ENCODE data around the gene PPP1R7. TPM values are rescaled to one million over a fixed set of nuclear protein-coding genes. Genes with fewer than 3 reads are reported as not detected.

Gene PPP1R7
- total and polyA plus RNA-seq, 2 of the 4 experiments (the other 2 are of a cell fraction) = 60.8 to 70.0 TPM

DNA sequence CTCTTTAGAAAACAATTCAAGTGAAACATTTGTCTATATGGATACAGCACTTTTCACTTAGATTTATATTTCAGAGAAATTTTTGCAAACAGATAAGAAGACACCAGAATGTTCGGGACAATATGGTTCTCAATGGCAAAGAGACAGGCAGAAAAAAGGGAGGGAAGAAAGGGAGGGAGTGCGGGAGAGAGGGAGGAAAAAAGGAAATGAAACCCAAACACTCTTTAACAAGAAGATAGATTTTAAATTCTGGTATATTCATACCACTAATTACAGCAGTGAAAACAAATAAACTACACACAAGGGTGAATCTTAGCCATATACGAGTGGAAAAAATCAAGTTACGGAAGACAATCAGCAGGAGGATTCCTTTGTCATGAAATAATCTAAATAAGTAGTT is 4.0 kb upstream of the PPP1R7 start:
- peaks cover 3% of the 10 kb centered on the region; the same call in 1 of the 2 replicates for H3K4me1 ChIP-seq (ENCODE audit: control insufficient read depth, insufficient read depth, low read length)
- H3K36me3 ChIP-seq (ENCODE audit: control insufficient read depth, insufficient read depth, low read length) = no peaks in the 10 kb centered on the region
- no peaks in the 10 kb centered on the region for H3K27me3 ChIP-seq (ENCODE audit: control insufficient read depth, insufficient read depth, low read length)
- H4K8ac ChIP-seq (ENCODE audit: low read depth in 2 of 2, low read length in 2 of 2) = no peak overlapping the region
- no peak overlapping the region for H2AK9ac ChIP-seq (replicated peaks; ENCODE audit: low read depth, low read length, poor library complexity)
- H2BK5ac ChIP-seq (ENCODE audit: low read depth, low read length, poor library complexity, severe bottlenecking) = no peak overlapping the region
- no peak overlapping the region for H3K9ac ChIP-seq (ENCODE audit: low read depth, low read length)
- no peak overlapping the region for H3K14ac ChIP-seq (replicated peaks; ENCODE audit: low read depth, low read length)
- H3K4me2 ChIP-seq (ENCODE audit: low read depth, low read length) = no peak overlapping the region
- no peak overlapping the region for H2BK20ac ChIP-seq (ENCODE audit: low read depth, low read length)
- no peak overlapping the region for H4K5ac ChIP-seq (ENCODE audit: low read depth, low read length)
- H3K56ac ChIP-seq (ENCODE audit: extremely low read depth, insufficient read depth, low read length) = no peak overlapping the region
- H3K18ac ChIP-seq (ENCODE audit: low read depth, low read length) = no peak overlapping the region
- H3K27ac ChIP-seq (ENCODE audit: insufficient read depth, low read length) = no peak overlapping the region
- no peak overlapping the region for H4K91ac ChIP-seq (ENCODE audit: insufficient read depth, low read depth, low read length)
- ChIA-PET CTCF (no interaction called here), POLR2A (ENCODE audit: unreplicated experiment) (no interaction called here)
- no peak overlapping the region for H2BK15ac ChIP-seq (ENCODE audit: low read depth, low read length)
- H3K4me3 ChIP-seq (ENCODE audit: insufficient read depth, low read depth, low read length) = no peak overlapping the region
- DNase-seq = no peak
- no peak overlapping the region for H3K23ac ChIP-seq (ENCODE audit: low read depth, low read length)
- no TSS peak for BruUV-seq (replicated peaks)
- no peak overlapping the region for H2AK5ac ChIP-seq (ENCODE audit: low read depth, low read length)
- peaks cover 10 to 16% of the 10 kb centered on the region in 2 experiments for H3K79me1 ChIP-seq (ENCODE audit: low read depth in 1 of 2, low read length in 2 of 2)
- H2BK120ac ChIP-seq (ENCODE audit: low read depth, low read length) = no peak overlapping the region
- peaks cover 4% of the 10 kb centered on the region for H3K9me1 ChIP-seq (ENCODE audit: insufficient read depth, low read length)
- intact Hi-C loops (cut with micrococcal nuclease) (no loop called here), dilution Hi-C loops (cut with HindIII; ENCODE audit: low sequenced_read_pairs, unreplicated experiment) (no loop called here), in situ Hi-C loops (cut with MboI; ENCODE audit: low sequenced_read_pairs) (no loop called here)
- no peak for TF ChIP-seq ELK1 (IDR thresholded peaks at IDR 0.05; ENCODE audit: borderline replicate concordance, low read depth, low read length)
- no peak for TF ChIP-seq USF2 (IDR thresholded peaks at IDR 0.05; ENCODE audit: low read depth, low read length)
- no CpG with 5 or more reads among the region's 4 CpGs for WGBS, 2 experiments (ENCODE audit: extremely low coverage in 2 of 2, insufficient read length in 1 of 2)
- peaks cover 6% of the 10 kb centered on the region; the same call in 1 of the 2 replicates for H4K20me1 ChIP-seq (ENCODE audit: insufficient read depth, low read length)
- no peak for ATAC-seq (ENCODE audit: low read depth)
- no peak overlapping the region for H3K4ac ChIP-seq (ENCODE audit: low read depth, low read length)
- H2AFZ ChIP-seq (replicated peaks; ENCODE audit: low read length, poor library complexity) = no peak overlapping the region
- H3K9me3 ChIP-seq (ENCODE audit: control insufficient read depth, insufficient read depth, low read length) = no peaks in the 10 kb centered on the region

Data from IMR-90 (cell line).